Prostate gland (tissue), 2 donors: Measurements from ENCODE around the gene SIVA1.

Experiments used
- POLR2A ChIP-seq: fragments of 450-650 bp; IDR thresholded peaks from one replicate; pipeline ENCODE4 v1.6.1; 2016; ENCODE audit warnings: antibody characterized with exemption, mild to moderate bottlenecking
- TF ChIP-seq, protein P1 (sequence below), 4 experiments: fragments of 200-600 bp in 2 of 4; fragments of 450-650 bp in 2 of 4; sonication (generic) in 2 of 4; IDR thresholded peaks; 1 replicate in 3 of 4; 2 replicates in 1 of 4; pipeline ENCODE4 v1.5.1; 2016 to 2019; ENCODE audit warnings: antibody characterized with exemption in 4 of 4, mild to moderate bottlenecking in 2 of 4, moderate library complexity in 2 of 4

DNA sequence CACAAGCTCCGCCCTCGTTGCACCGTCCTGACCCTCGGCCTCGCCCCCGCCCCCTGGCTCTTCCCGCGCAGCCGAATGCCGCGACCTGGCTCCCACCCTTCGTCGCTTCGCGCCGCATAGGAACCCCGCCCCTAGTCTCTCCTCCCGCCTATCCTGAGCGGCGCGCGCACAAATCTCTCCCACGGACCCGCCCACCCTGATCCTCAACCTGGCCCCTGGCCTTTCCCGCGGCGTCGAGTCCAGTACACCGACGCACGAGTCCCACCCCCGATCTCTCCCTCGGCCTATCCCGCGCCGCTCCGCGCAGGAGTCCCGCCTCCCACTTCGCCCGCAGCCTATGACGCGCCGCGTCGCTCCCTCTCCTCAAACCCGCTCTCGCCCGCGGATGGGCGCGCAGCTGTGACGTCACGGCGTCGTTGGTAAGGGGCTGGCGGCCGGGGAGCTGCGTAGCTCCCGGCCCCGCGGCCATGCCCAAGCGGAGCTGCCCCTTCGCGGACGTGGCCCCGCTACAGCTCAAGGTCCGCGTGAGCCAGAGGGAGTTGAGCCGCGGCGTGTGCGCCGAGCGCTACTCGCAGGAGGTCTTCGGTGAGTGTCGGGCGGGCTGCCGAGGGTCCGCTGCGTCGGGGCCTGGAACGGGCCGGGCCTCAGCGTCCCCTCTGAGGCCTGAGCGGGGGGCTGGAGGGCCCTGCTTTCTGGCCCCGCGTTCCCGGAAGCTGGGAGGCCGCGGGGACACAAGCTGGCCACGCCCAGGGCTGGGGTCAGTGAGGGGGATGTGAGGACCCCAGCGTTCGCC lies at the start of gene SIVA1:
- TF ChIP-seq, protein P1, sequence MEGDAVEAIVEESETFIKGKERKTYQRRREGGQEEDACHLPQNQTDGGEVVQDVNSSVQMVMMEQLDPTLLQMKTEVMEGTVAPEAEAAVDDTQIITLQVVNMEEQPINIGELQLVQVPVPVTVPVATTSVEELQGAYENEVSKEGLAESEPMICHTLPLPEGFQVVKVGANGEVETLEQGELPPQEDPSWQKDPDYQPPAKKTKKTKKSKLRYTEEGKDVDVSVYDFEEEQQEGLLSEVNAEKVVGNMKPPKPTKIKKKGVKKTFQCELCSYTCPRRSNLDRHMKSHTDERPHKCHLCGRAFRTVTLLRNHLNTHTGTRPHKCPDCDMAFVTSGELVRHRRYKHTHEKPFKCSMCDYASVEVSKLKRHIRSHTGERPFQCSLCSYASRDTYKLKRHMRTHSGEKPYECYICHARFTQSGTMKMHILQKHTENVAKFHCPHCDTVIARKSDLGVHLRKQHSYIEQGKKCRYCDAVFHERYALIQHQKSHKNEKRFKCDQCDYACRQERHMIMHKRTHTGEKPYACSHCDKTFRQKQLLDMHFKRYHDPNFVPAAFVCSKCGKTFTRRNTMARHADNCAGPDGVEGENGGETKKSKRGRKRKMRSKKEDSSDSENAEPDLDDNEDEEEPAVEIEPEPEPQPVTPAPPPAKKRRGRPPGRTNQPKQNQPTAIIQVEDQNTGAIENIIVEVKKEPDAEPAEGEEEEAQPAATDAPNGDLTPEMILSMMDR (IDR thresholded peaks at IDR 0.05) = no peak
- peak; percentile 92 for TF ChIP-seq POLR2A
